GM06990 (cell line): ENCODE data around the gene SERPINB6.

ENCODE experiments used
- DNase-seq: peaks from one replicate; pipeline ENCODE4 v3.0.0-alpha.2; 2011; ENCODE audit not compliant: insufficient read length; ENCODE audit errors: extremely low read depth
- H3K27me3 ChIP-seq: replicated peaks from 2 replicates; pipeline ENCODE4 v1.6.0; 2011; ENCODE audit warnings: low read length; ENCODE audit not compliant: control insufficient read depth, insufficient read depth
- H3K36me3 ChIP-seq: 2 replicates; pipeline ENCODE4 v1.5.1; 2011; ENCODE audit warnings: low read length; ENCODE audit not compliant: control insufficient read depth, insufficient read depth
- H3K4me3 ChIP-seq: replicated peaks from 2 replicates; pipeline ENCODE4 v1.5.1; 2011; ENCODE audit warnings: low read depth, mild to moderate bottlenecking, control low read depth, low read length
- TF ChIP-seq, protein P1 (sequence below): IDR thresholded peaks from 2 replicates; pipeline ENCODE4 v1.5.1; 2011; ENCODE audit warnings: low read length, control low read depth, mild to moderate bottlenecking, inconsistent platforms; ENCODE audit not compliant: insufficient read depth, poor library complexity, severe bottlenecking

The SERPINB6 gene

DNA sequence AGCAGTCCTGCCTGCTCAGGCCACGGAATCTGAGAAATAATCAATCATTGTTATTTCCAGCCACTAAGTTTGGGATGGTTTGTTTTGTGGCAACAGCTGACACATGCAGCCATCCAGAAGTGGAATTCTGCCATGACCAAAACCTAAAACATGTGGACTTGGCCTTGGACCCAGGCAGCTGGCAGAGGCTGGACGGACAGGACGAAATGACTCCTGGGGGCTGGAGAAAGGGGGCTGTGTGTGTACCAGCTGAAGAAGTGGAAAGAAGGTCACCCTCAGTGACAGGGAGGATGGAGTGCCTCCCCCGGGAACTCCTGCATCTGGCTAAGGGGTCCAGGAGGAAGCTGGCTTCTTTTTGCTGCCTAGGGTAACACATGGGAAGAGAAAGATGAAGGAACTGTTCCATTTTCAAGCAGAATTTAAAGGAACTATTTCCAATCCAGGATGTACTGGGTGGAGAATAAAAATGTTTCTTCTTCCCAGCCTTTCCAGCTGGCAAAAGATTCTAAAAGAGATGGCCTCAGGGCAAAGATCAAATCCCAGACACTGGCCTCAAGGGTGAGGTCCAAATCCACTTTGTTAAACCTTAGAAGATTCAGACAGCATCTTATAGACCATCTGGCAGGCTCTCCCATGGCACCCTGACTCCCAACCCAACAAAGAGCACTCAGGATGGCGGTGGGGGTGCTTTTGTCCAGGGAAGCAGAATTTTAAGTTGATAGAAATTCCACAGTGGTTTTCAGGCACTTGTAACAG lies 14.3 kb downstream of the SERPINB6 start:
- TF ChIP-seq, protein P1, sequence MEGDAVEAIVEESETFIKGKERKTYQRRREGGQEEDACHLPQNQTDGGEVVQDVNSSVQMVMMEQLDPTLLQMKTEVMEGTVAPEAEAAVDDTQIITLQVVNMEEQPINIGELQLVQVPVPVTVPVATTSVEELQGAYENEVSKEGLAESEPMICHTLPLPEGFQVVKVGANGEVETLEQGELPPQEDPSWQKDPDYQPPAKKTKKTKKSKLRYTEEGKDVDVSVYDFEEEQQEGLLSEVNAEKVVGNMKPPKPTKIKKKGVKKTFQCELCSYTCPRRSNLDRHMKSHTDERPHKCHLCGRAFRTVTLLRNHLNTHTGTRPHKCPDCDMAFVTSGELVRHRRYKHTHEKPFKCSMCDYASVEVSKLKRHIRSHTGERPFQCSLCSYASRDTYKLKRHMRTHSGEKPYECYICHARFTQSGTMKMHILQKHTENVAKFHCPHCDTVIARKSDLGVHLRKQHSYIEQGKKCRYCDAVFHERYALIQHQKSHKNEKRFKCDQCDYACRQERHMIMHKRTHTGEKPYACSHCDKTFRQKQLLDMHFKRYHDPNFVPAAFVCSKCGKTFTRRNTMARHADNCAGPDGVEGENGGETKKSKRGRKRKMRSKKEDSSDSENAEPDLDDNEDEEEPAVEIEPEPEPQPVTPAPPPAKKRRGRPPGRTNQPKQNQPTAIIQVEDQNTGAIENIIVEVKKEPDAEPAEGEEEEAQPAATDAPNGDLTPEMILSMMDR = no peak
- no peak for DNase-seq
- Histone ChIP-seq H3K4me3 (no peak overlapping the region), H3K27me3 (peaks cover 4% of the 10 kb centered on the region), H3K36me3 (no peaks in the 10 kb centered on the region)

DNA sequence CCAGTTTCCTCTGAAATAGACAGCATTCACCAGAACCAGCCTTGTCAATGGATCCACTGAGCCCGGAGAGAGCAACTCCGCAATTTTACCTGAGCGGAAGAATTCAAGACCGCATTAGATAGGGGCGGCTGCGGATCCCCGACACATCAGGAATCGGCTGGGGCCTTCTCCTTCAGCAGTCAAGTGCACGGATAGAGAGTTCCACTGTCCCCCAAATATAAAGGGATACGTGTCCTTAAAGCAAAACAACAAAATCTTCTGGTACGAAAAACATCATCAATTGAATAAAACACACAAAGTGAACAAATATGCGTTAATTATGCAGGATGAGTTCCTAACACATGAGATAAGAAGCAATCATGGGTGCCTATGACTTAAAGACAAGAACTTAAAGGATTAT lies 18.3 kb downstream of the SERPINB6 start:
- TF ChIP-seq, protein P1 = no peak
- Histone ChIP-seq H3K4me3 (no peak overlapping the region), H3K36me3 (no peaks in the 10 kb centered on the region), H3K27me3 (peaks cover 2% of the 10 kb centered on the region)
- no peak for DNase-seq

DNA sequence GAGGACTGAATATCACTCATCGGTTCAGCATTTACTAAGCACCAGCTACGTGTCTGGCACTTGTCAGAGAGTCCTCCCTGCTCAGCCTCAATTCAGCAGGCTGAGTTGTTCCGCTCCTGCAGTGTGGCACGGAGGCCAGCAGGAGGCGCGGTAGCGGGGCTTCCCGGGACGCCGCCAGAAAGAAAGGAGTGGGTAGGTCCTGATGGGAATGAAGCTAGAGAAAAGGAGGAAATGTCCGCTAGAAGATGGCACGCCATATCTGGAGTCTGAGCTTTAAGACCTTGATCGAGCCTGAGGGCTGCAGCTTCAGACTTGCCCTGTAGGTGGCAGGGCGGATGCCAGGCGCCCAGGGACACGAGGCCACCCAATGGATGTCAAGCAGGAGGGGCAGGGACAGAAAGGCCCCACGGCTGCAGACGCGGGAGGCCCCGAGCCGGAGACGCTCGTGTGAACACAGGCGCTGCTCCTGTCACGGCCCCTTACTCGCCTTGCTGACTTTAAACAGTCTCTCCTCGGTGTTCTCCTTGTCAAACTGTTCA lies 18.7 kb downstream of the SERPINB6 start:
- Histone ChIP-seq H3K27me3 (no peaks in the 10 kb centered on the region; the same call in none of the 2 replicates), H3K36me3 (no peaks in the 10 kb centered on the region), H3K4me3 (no peak overlapping the region)
- TF ChIP-seq, protein P1 = peak; percentile 74
- DNase-seq = peak; percentile 62

DNA sequence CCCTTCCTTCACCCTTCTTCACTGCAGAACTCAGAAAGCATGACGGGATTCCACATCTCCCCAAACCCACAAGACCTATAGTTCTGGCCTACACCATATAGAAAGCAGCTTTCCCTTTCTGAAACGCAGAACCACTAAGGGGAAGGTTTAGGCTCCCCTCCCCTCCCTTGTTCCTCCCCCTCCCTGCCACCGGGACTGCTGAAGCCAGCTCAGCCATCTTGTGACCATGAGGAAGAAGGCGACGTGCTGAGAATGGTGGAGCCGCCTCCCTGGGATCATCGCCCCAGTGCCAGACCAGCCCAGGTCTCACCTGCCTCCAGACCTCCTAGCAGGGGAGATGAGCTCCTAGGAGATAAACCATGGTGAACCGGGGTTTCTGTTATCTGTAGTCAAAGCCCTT lies 19.6 kb downstream of the SERPINB6 start:
- Histone ChIP-seq H3K36me3 (no peaks in the 10 kb centered on the region), H3K4me3 (no peak overlapping the region), H3K27me3 (no peaks in the 10 kb centered on the region; the same call in none of the 2 replicates)
- no peak for DNase-seq
- TF ChIP-seq, protein P1 = no peak

DNA sequence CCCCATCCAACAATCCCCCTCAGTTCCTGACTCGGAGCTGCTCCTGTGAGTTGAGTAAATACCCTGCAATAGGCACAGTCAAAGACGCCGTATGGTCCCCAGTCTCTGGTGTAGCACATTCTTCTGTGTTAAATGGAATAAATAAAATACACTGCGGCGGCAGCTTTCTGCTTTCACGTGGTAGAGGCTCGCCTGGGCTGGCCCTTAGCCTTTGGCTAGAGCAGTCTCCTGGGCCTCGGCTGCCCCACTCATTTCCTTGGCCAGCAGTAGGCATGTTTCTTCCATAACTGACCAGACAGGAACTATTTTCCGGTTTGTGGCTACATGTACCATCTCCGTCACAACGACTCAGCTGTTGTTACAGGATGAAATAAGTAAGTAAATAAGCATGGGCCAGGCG lies 20.7 kb downstream of the SERPINB6 start:
- DNase-seq = no peak
- H3K27me3 ChIP-seq = peaks cover 2% of the 10 kb centered on the region
- no peaks in the 10 kb centered on the region for H3K36me3 ChIP-seq

More for the DNA sequence above, 20.7 kb downstream of the SERPINB6 start:
- H3K4me3 ChIP-seq = no peak overlapping the region
- TF ChIP-seq, protein P1 = no peak
